Skeletal muscle tissue (tissue), 4 donors: ENCODE data around the gene GFER. TPM values are rescaled to one million over a fixed set of nuclear protein-coding genes. Genes with fewer than 3 reads are reported as not detected.
"Not testable (repeated sequence)": the region's sequence is repeated elsewhere in the genome, so short reads cannot be mapped to it uniquely, and the experiment has no call there.

ENCODE experiments used
- H3K27ac ChIP-seq: one replicate; pipeline ENCODE4 v1.7.0; 2013; ENCODE audit warnings: mild to moderate bottlenecking, low read depth, low read length, inconsistent platforms
- H3K27me3 ChIP-seq, 3 donors: one replicate each; pipeline ENCODE4 v1.7.0; 2013; ENCODE audit warnings: low read length in 3 of 3; ENCODE audit not compliant: control insufficient read depth in 3 of 3, insufficient read depth in 3 of 3
- H3K36me3 ChIP-seq, 3 donors: one replicate each; pipeline ENCODE4 v1.7.0; 2013; ENCODE audit warnings: low read length in 3 of 3; ENCODE audit not compliant: control insufficient read depth in 3 of 3, insufficient read depth in 3 of 3
- H3K4me1 ChIP-seq, 3 donors: one replicate each; pipeline ENCODE4 v1.7.0; 2013; ENCODE audit warnings: low read length in 3 of 3, mild to moderate bottlenecking in 3 of 3; ENCODE audit not compliant: control insufficient read depth in 3 of 3, insufficient read depth in 3 of 3
- H3K4me3 ChIP-seq, 3 donors: one replicate each; pipeline ENCODE4 v1.7.0; 2013; ENCODE audit warnings: low read length in 3 of 3
- H3K9ac ChIP-seq, 3 donors: one replicate each; pipeline ENCODE4 v1.7.0; 2013; ENCODE audit warnings: low read length in 3 of 3, mild to moderate bottlenecking in 3 of 3, moderate library complexity in 2 of 3, low read depth in 1 of 3
- H3K9me3 ChIP-seq, 3 donors: one replicate each; pipeline ENCODE4 v1.7.0; 2013; ENCODE audit warnings: low read length in 3 of 3; ENCODE audit not compliant: control insufficient read depth in 3 of 3
- total RNA-seq: library from RNA; depleted of rRNA; stranded (reverse); fragments of >200 nt; gene quantifications from one replicate; pipeline ENCODE4 v1.2.3, GENCODE V29; 2014
- donor health status: Osteomylitis.

Gene GFER
- total RNA-seq, 1 donor from 2014 or later: 4.7 TPM

DNA sequence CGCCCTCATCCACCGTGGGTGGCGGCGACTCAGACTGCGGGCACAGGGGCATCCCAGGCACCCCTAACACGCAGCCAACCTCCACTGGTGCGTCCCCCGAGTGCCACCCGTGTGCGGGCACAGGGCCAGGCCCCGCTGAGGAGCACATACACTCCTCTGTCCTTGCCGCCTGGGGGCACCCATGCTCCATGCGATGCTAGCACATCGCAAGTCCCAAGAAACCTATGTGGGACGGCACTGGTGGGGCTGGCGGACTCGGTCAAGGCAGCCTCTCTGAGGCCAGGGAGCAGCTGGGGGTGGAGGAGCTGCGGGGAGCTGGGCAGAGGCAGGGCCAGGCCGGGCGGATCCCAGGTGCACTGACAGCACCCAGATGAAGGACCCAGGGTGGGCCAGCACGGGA lies 21.7 kb downstream of the GFER start:
- peaks cover 64 to 69% (median 66%) of the 10 kb centered on the region in 3 donors for H3K4me1 ChIP-seq
- H3K27me3 ChIP-seq: no peaks in the 10 kb centered on the region
- H3K36me3 ChIP-seq: peaks cover 18 to 27% (median 19%) of the 10 kb centered on the region in 3 donors
- no peaks in the 10 kb centered on the region for H3K9me3 ChIP-seq
- H3K27ac ChIP-seq: no peak overlapping the region
- H3K4me3 ChIP-seq: no peak overlapping the region
- H3K9ac ChIP-seq: peak overlapping the region; percentile 13 to 62 (median 50)

GRCh38 chr16:2006317-2006716 lies 22.3 kb downstream of the GFER start:
- no peaks in the 10 kb centered on the region for H3K9me3 ChIP-seq
- H3K27me3 ChIP-seq: no peaks in the 10 kb centered on the region
- H3K27ac ChIP-seq: no peak overlapping the region
- peaks cover 64 to 71% (median 66%) of the 10 kb centered on the region in 3 donors for H3K4me1 ChIP-seq
- H3K4me3 ChIP-seq: no peak overlapping the region
- peak overlapping the region in 2 of 3 donors; percentile 13 to 62 for H3K9ac ChIP-seq
- peaks cover 12 to 21% (median 14%) of the 10 kb centered on the region in 3 donors for H3K36me3 ChIP-seq

- peaks cover 64 to 71% (median 66%) of the 10 kb centered on the region in 3 donors for H3K4me1 ChIP-seq
- no peaks in the 10 kb centered on the region for H3K9me3 ChIP-seq
- H3K27me3 ChIP-seq: no peaks in the 10 kb centered on the region
- H3K36me3 ChIP-seq: peaks cover 3 to 12% (median 6%) of the 10 kb centered on the region in 3 donors
- peak overlapping the region; percentile 48 to 86 (median 71) for H3K9ac ChIP-seq
- H3K4me3 ChIP-seq: peak overlapping the region; percentile 45 to 83 (median 78)
- peak overlapping the region; percentile 12 for H3K27ac ChIP-seq
Observed at GRCh38 chr16:2007081-2007836, 23.3 kb downstream of the GFER start.

- H3K9me3 ChIP-seq: no peaks in the 10 kb centered on the region
- peak overlapping the region; percentile 73 to 86 (median 80) for H3K9ac ChIP-seq
- peaks cover 64 to 71% (median 66%) of the 10 kb centered on the region in 3 donors for H3K4me1 ChIP-seq
- H3K36me3 ChIP-seq: peaks cover 0 to 5% (median 4%) of the 10 kb centered on the region in 3 donors
- peak overlapping the region; percentile 12 for H3K27ac ChIP-seq
- peak overlapping the region; percentile 52 to 83 (median 78) for H3K4me3 ChIP-seq
- no peaks in the 10 kb centered on the region for H3K27me3 ChIP-seq
Observed at GRCh38 chr16:2008009-2008526, 24.1 kb downstream of the GFER start.

- Histone ChIP-seq H3K36me3 (peaks cover 0 to 4% (median 2%) of the 10 kb centered on the region in 3 donors), H3K9ac (peak overlapping the region; percentile 73 to 86 (median 80)), H3K27ac (peak overlapping the region; percentile 82), H3K4me1 (peaks cover 58 to 64% (median 60%) of the 10 kb centered on the region in 3 donors), H3K4me3 (peak overlapping the region; percentile 78 to 83 (median 81)), H3K27me3 (no peaks in the 10 kb centered on the region), H3K9me3 (no peaks in the 10 kb centered on the region)
Observed at GRCh38 chr16:2008631-2009163, 24.7 kb downstream of the GFER start.

- peak overlapping the region; percentile 78 to 83 (median 81) for H3K4me3 ChIP-seq
- no peaks in the 10 kb centered on the region for H3K27me3 ChIP-seq
- H3K9ac ChIP-seq: peak overlapping the region; percentile 73 to 86 (median 80)
- peaks cover 0 to 4% (median 2%) of the 10 kb centered on the region in 3 donors for H3K36me3 ChIP-seq
- H3K4me1 ChIP-seq: peaks cover 53 to 59% (median 56%) of the 10 kb centered on the region in 3 donors
- no peaks in the 10 kb centered on the region for H3K9me3 ChIP-seq
- H3K27ac ChIP-seq: peak overlapping the region; percentile 82
Observed at GRCh38 chr16:2009164-2009711, 25.2 kb downstream of the GFER start.

DNA sequence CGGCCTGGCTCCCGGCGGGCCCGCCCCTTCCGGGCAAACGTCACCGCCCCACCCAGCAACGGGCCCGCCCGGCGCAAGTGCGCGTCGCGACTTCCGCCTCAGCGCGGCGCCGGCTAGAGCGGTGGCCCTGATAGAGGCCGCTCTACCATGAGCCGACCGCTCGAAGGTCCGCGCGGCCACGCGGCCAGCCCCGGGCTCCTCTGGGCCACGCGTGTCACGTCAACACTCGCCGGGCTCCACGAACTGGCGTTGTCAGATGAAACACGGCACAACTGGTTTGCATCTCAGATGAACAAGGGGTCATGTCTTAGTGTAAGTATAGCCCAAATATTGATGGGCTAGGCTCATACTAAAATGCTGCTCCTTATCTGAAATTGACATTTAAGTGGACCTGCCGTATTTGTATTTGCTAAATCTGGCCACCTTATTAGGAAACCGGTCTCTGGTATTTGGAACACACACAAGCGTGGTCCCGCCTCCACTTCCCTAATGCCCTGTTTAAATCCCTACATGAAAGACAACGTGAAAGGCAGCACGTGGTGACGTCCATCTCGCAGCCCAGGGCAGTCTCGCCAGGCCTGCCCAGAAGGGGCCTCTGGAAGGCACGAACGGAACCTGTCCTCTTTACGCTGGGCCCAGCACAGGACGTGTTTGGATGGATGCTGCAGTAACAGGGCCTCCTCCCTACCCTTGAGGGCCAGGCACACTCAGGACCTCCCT lies 26.0 kb downstream of the GFER start, which contains the start of gene ZNF598:
Gene ZNF598 (minus strand): TSS at position 31 of the 720 bp plus-strand sequence.
- peak within 1 kb of the TSS; percentile 81 to 93 (median 93) for H3K4me3 ChIP-seq
- peaks cover 46 to 52% (median 49%) of the 10 kb centered on the region in 3 donors for H3K4me1 ChIP-seq

GRCh38 chr16:2011726-2012125 lies 27.7 kb downstream of the GFER start:
- H3K9me3 ChIP-seq, H3K36me3 ChIP-seq, H3K27me3 ChIP-seq, H3K4me3 ChIP-seq, H3K27ac ChIP-seq: not testable (repeated sequence)
- Histone ChIP-seq H3K9ac (peak overlapping the region in 1 of 3 donors; percentile 43), H3K4me1 (peaks cover 29 to 35% (median 31%) of the 10 kb centered on the region in 3 donors)

More for the DNA sequence above, 26.0 kb downstream of the GFER start, which contains the start of gene ZNF598:
- H3K27ac ChIP-seq: peak within 1 kb of the TSS; percentile 91
- H3K27me3 ChIP-seq: no peaks in the 10 kb centered on the region
- H3K9ac ChIP-seq: peak within 1 kb of the TSS; percentile 88 to 90 (median 89)
- peaks cover 0 to 4% (median 2%) of the 10 kb centered on the region in 3 donors for H3K36me3 ChIP-seq
- no peaks in the 10 kb centered on the region for H3K9me3 ChIP-seq

- Histone ChIP-seq H3K9me3 (no peaks in the 10 kb centered on the region), H3K9ac (no peak overlapping the region), H3K27me3 (peaks cover 0 to 4% (median 4%) of the 10 kb centered on the region in 3 donors), H3K27ac (no peak overlapping the region), H3K36me3 (no peaks in the 10 kb centered on the region), H3K4me3 (no peak overlapping the region), H3K4me1 (peaks cover 11 to 17% (median 14%) of the 10 kb centered on the region in 3 donors)
Observed at GRCh38 chr16:2013527-2013926, 29.5 kb downstream of the GFER start.
